SK-N-SH (cell line): ENCODE results near the gene RNASET2. TPM values are rescaled to one million over a fixed set of nuclear protein-coding genes. Genes with fewer than 3 reads are reported as not detected.

Experiments used
- CTCF ChIA-PET: fragments of 300-600, 350-600 bp; formaldehyde crosslinking; extraction: SDS; loops from one replicate; lab custom pipeline; 2021; lab: Yijun Ruan, JAX
- POLR2A ChIA-PET: fragments of 350-600 bp; sonication (Branson Sonifier 250); formaldehyde crosslinking; extraction: SDS; loops from one replicate; lab custom pipeline; 2020; ENCODE audit warnings: antibody characterized with exemption, inconsistent platforms; lab: Yijun Ruan, JAX
- DNase-seq: peaks from one replicate; pipeline ENCODE4 v3.0.0; 2012
- H2AFZ ChIP-seq: fragments of 200-600 bp; sonication (generic); 2 replicates; pipeline ENCODE4 v1.8.1; 2016; ENCODE audit warnings: antibody characterized with exemption, mild to moderate bottlenecking, low read depth
- H3F3A ChIP-seq: fragments of 200-600 bp; sonication (generic); replicated peaks from 2 replicates; pipeline ENCODE3; 2016; ENCODE audit warnings: antibody characterized with exemption, mild to moderate bottlenecking; ENCODE audit not compliant: insufficient read depth
- H3K27ac ChIP-seq, 2 experiments: fragments of 200-500 bp in 1 of 2; fragments of 200-600 bp in 1 of 2; sonication (Bioruptor generic) in 1 of 2; sonication (generic), shearing (Covaris generic) in 1 of 2; 2 replicates each; pipeline versions ENCODE4 v1.5.1 to v1.6.1; 2014 to 2016; ENCODE audit warnings: low read depth in 2 of 2, inconsistent platforms in 1 of 2, low read length in 1 of 2, mild to moderate bottlenecking in 1 of 2, mixed read lengths in 1 of 2
- H3K27me3 ChIP-seq: fragments of 200-600 bp; sonication (generic), shearing (Covaris generic); 2 replicates; pipeline ENCODE4 v1.6.1; 2016; ENCODE audit warnings: mixed run types; ENCODE audit not compliant: insufficient read depth
- H3K36me3 ChIP-seq, 2 experiments: fragments of 200-500 bp in 1 of 2; fragments of 200-600 bp in 1 of 2; sonication (Bioruptor generic) in 1 of 2; sonication (generic) in 1 of 2; replicated peaks in 1 of 2; 2 replicates each; pipeline versions ENCODE3 to v1.5.1; 2014 to 2016; ENCODE audit warnings: low read length in 1 of 2, mild to moderate bottlenecking in 1 of 2; ENCODE audit not compliant: insufficient read depth in 2 of 2, control insufficient read depth in 1 of 2
- H3K4me1 ChIP-seq, 2 experiments: fragments of 200-500 bp in 1 of 2; fragments of 200-600 bp in 1 of 2; sonication (Bioruptor generic) in 1 of 2; sonication (generic), shearing (Covaris generic) in 1 of 2; 2 replicates each; pipeline versions ENCODE4 v1.5.1 to v1.6.1; 2014 to 2016; ENCODE audit warnings: low read depth in 1 of 2, low read length in 1 of 2, mixed run types in 1 of 2; ENCODE audit not compliant: insufficient read depth in 2 of 2, control insufficient read depth in 1 of 2
- H3K4me2 ChIP-seq: fragments of 200-600 bp; sonication (generic), shearing (Covaris generic); 2 replicates; pipeline ENCODE4 v1.6.1; 2017; ENCODE audit warnings: mixed run types
- H3K4me3 ChIP-seq, 2 experiments: fragments of 200-500 bp in 1 of 2; fragments of 200-600 bp in 1 of 2; sonication (Bioruptor generic) in 1 of 2; sonication (generic), shearing (Covaris generic) in 1 of 2; 2 replicates each; pipeline versions ENCODE4 v1.5.1 to v1.8.1; 2014 to 2016; ENCODE audit warnings: low read depth in 2 of 2, inconsistent platforms in 1 of 2, low read length in 1 of 2, mild to moderate bottlenecking in 1 of 2, mixed read lengths in 1 of 2, moderate library complexity in 1 of 2
- H3K79me2 ChIP-seq: fragments of 200-600 bp; sonication (generic); 2 replicates; pipeline ENCODE4 v1.8.1; 2017; ENCODE audit warnings: mild to moderate bottlenecking; ENCODE audit not compliant: insufficient read depth
- H3K9ac ChIP-seq: fragments of 200-600 bp; sonication (generic); 2 replicates; pipeline ENCODE4 v1.6.1; 2017; ENCODE audit warnings: mixed run types
- H3K9me2 ChIP-seq: fragments of 200-600 bp; sonication (generic); 2 replicates; pipeline ENCODE4 v1.6.1; 2017; ENCODE audit warnings: mixed run types
- H3K9me3 ChIP-seq: fragments of 200-600 bp; sonication (generic); 2 replicates; pipeline ENCODE4 v1.6.1; 2017; ENCODE audit warnings: mixed run types, mild to moderate bottlenecking, moderate library complexity
- H4K20me1 ChIP-seq: fragments of 200-600 bp; sonication (generic); 2 replicates; pipeline ENCODE4 v1.6.1; 2017; ENCODE audit warnings: mild to moderate bottlenecking, mixed run types; ENCODE audit not compliant: insufficient read depth
- CHD2 ChIP-seq: fragments of 150-350 bp; IDR thresholded peaks from 2 replicates; pipeline ENCODE4 v1.6.1; 2018; ENCODE audit warnings: low read length; ENCODE audit not compliant: partially characterized antibody
- CTCF ChIP-seq: fragments of 200-600 bp; sonication (generic); IDR thresholded peaks from 2 replicates; pipeline ENCODE4 v1.6.1; 2017; ENCODE audit warnings: antibody characterized with exemption, mild to moderate bottlenecking, moderate library complexity
- FOSL2 ChIP-seq: IDR thresholded peaks from 2 replicates; pipeline ENCODE4 v1.4.0; 2012; ENCODE audit warnings: low read depth, mild to moderate bottlenecking, moderate library complexity, borderline replicate concordance
- FOXJ3 ChIP-seq: sonication (generic); formaldehyde crosslinking; IDR thresholded peaks from 2 replicates; pipeline ENCODE4 v1.5.1; 2020; ENCODE audit warnings: mild to moderate bottlenecking, missing genetic modification reagents
- FOXM1 ChIP-seq: IDR thresholded peaks from 2 replicates; pipeline ENCODE4 v1.4.0; 2012; ENCODE audit warnings: low read depth, mild to moderate bottlenecking
- GABPA ChIP-seq: IDR thresholded peaks from 2 replicates; pipeline ENCODE4 v1.4.0; 2012; ENCODE audit warnings: low read depth, mild to moderate bottlenecking
- GATA2 ChIP-seq: sonication (generic); formaldehyde crosslinking; IDR thresholded peaks from 2 replicates; pipeline ENCODE4 v1.5.0; 2020; ENCODE audit warnings: mild to moderate bottlenecking, missing genetic modification reagents
- MXI1 ChIP-seq: IDR thresholded peaks from 2 replicates; pipeline ENCODE4 v1.6.1; 2012; ENCODE audit warnings: mild to moderate bottlenecking, low read depth, low read length, improper control_type of control experiment
- NFIC ChIP-seq: IDR thresholded peaks from 2 replicates; pipeline ENCODE4 v1.4.0; 2012; ENCODE audit warnings: borderline replicate concordance
- NRF1 ChIP-seq: IDR thresholded peaks from 2 replicates; pipeline ENCODE4 v1.6.1; 2012; ENCODE audit warnings: low read depth, mild to moderate bottlenecking, low read length
- POLR2AphosphoS5 ChIP-seq: IDR thresholded peaks from 2 replicates; pipeline ENCODE4 v1.6.1; 2012; ENCODE audit warnings: low read depth, low read length
- RAD21 ChIP-seq: IDR thresholded peaks from 2 replicates; pipeline ENCODE4 v1.6.1; 2012; ENCODE audit warnings: mild to moderate bottlenecking, low read length
- RFX5 ChIP-seq: IDR thresholded peaks from 2 replicates; pipeline ENCODE4 v1.6.1; 2012; ENCODE audit warnings: mild to moderate bottlenecking, improper control_type of control experiment, low read length
- TCF12 ChIP-seq: IDR thresholded peaks from 2 replicates; pipeline ENCODE4 v1.4.0; 2012
- USF1 ChIP-seq: IDR thresholded peaks from 2 replicates; pipeline ENCODE4 v1.4.0; 2012; ENCODE audit warnings: low read depth, borderline replicate concordance
- USF2 ChIP-seq: fragments of 150-350 bp; IDR thresholded peaks from 2 replicates; pipeline ENCODE4 v1.6.1; 2017; ENCODE audit warnings: antibody characterized with exemption, low read length, low read depth, borderline replicate concordance
- YY1 ChIP-seq: IDR thresholded peaks from 2 replicates; pipeline ENCODE4 v1.4.0; 2012; ENCODE audit warnings: low read depth, mild to moderate bottlenecking
- WGBS: methylation state at CpG from one replicate; pipeline ENCODE4 v1.1.6; 2017; ENCODE audit warnings: low lambda C conversion rate; 5-methylcytosine and 5-hydroxymethylcytosine counted together
- polyA plus RNA-seq, 3 experiments: library from polyadenylated mRNA; depleted of rRNA; stranded (reverse); fragments of >200 nt; gene quantifications; 2 replicates each; pipeline ENCODE4 v1.2.3, GENCODE V29; 2012
- TF ChIP-seq, protein P1 (sequence below): IDR thresholded peaks from 2 replicates; pipeline ENCODE4 v1.4.0; 2012; ENCODE audit warnings: low read depth

Gene RNASET2
- polyA plus RNA-seq, 1 of the 3 experiments (the other 2 are of a cell fraction) = 59.2 TPM

- Histone ChIP-seq H3K27ac (peak overlapping the region in 1 of 2 experiments; percentile 68; a peak in 2 of 4 replicates), H3K9me3 (no peaks in the 10 kb centered on the region), H3K9ac (no peak overlapping the region), H4K20me1 (no peaks in the 10 kb centered on the region), H3F3A (no peaks in the 10 kb centered on the region), H3K79me2 (no peaks in the 10 kb centered on the region), H3K4me2 (no peak overlapping the region), H3K4me1 (peaks cover 0 to 30% of the 10 kb centered on the region in 2 experiments; a peak in 1 of 4 replicates), H3K4me3 (no peak overlapping the region), H3K27me3 (no peaks in the 10 kb centered on the region), H3K9me2 (no peaks in the 10 kb centered on the region), H2AFZ (no peak overlapping the region), H3K36me3 (no peaks in the 10 kb centered on the region)
- 88% methylated on average over 12 of the region's 12 CpGs for WGBS
- TF ChIP-seq MXI1 (no peak), FOXJ3 (CRISPR knock-in tag) (no peak), RFX5 (no peak), TCF12 (no peak), USF2 (no peak), FOXM1 (no peak), GABPA (no peak), USF1 (no peak), CHD2 (no peak), POLR2AphosphoS5 (no peak), CTCF (no peak), NFIC (no peak), YY1 (no peak), GATA2 (CRISPR knock-in tag) (no peak), RAD21 (no peak), FOSL2 (no peak), NRF1 (no peak)
- TF ChIP-seq, protein P1, sequence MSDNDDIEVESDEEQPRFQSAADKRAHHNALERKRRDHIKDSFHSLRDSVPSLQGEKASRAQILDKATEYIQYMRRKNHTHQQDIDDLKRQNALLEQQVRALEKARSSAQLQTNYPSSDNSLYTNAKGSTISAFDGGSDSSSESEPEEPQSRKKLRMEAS = no peak
- ChIA-PET CTCF (interaction anchor here (1.2 to 2.4 kb wide), 3 partner anchors 9 to 62 kb away, joined by 3 to 9 read pairs (median 8); no protein-coding TSS in a partner anchor), POLR2A (interaction anchor here (0.7 kb wide), 1 partner anchor 904 kb away, joined by 3 read pairs; no protein-coding TSS in a partner anchor)
- no peak for DNase-seq
Measured at GRCh38 chr6:166927240-166927934, 29.0 kb downstream of the RNASET2 start.
